ENCODE results near the gene FN1. TPM values are rescaled to one million over a fixed set of nuclear protein-coding genes. Genes with fewer than 3 reads are reported as not detected.
"Not testable (repeated sequence)": the region's sequence is repeated elsewhere in the genome, so short reads cannot be mapped to it uniquely, and the experiment has no call there.

FN1 gene
- total RNA-seq, 1 donor from 2014 or later = 387 TPM

- no peak for DNase-seq
Observed at GRCh38 chr2:215324811-215325210, 111.1 kb downstream of the FN1 start.

DNA sequence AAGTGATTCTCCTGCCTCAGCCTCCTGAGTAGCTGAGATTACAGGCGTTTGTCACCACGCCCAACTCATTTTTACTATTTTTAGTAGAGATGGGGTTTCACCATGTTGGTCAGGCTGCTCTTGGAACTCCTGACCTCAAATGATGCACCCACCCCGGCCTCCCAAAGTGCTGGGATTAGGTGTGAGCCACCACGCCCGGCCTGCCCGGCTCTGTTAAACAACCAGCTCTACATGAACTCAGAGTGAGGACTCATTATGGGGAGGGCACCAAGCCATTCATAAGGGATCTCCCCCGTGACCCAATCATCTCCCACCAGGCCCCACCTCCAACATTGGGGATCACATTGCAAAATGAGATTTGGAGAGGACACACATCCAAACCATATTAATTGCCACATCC is 115.2 kb downstream of the FN1 start:
- DNase-seq = no peak

DNA sequence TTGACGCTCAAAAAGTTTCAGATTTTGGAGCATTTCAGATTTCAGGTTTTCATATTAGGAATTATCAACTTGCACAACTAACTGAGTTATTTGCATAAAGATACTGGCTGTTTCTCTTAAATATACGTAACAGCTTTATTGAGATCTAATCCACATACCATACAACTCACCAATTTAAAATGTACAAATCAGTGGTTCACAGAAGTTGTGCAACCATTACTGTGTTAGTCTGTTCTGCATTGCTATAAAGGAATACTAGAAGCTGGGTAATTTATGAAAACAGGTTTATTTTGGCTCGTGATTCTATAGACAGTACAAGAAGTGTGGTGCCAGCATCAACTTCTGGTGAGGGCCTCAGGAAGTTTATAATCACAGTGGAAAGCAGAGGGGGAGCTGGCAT is 115.8 kb downstream of the FN1 start:
- no peak for DNase-seq

DNA sequence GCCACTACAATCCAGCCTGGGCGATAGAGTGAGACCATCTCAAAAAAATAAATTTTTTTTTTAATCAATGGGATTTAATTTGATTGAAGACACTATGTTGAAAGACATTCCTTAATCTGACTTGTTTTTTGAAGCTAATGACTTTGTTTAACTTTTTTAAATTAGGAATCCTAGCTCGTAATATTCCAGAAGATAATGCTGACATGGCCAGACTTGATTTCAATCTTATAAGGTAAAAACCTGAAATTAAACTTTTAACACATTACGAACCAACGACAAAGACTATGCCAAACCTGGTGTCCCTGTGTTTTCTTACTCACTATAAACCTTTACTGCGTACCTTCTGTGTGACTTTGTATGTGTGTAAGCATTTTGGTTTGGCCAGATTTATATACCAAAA is 116.4 kb downstream of the FN1 start:
- no peak for DNase-seq

GRCh38 chr2:215316336-215316735 is 119.5 kb downstream of the FN1 start:
- no peak for DNase-seq

DNA sequence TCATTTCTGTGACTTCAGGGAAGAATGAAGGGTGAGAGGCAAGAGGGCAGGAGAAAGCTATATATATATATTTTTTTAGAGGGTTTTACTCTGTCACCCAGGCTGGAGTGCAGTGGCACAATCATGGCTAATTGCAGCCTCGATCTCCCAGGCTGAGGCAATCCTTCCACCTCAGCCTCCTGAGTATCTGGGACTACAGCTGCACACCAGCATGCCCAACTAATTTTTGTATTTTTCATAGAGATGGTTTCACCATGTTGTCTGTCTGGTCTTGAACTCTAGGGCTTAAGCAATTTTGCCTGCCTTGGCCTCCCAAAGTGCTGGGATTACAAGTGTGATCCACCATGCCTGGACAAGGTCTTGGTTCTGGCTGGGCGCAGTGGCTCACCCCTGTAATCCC is 120.6 kb downstream of the FN1 start:
- DNase-seq = no peak

GRCh38 chr2:215314896-215315295 is 121.0 kb downstream of the FN1 start:
- DNase-seq = no peak

GRCh38 chr2:215313255-215313613 is 122.6 kb downstream of the FN1 start:
- DNase-seq = no peak

DNA sequence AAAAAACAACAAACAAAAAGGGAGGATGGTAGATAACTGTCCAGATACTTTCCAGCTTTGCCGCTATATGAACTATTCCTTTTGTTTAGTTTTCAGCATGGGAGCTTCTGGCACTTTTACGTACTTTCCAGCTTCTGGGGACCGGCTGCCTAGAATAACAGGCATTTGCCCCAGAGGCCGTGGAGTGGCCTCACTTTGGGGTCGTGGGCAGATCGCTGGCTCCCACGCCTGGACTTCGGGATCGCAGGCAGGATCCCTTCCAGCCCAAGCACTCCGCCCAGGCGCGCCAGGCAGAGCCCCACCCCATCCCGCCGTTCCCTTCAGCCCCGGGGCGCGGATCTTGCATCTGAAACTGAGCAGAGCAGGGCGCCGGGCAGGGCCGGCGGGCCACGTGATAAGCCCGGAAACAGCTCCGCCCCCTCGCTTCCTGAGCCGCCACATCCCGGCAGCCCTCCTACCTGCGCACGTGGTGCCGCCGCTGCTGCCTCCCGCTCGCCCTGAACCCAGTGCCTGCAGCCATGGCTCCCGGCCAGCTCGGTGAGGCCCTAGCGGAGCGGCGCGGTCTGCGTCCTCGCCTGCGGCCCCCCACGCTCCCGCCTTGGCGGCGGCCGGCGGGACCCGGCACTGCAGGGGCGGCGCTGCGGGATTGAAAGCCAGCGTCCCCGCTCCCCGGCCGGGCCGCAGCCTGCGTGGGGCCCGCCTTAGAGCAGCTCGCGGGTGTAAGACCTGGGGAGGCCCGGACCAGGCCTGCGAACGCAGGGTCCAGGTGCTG is 124.1 kb downstream of the FN1 start, which contains the start of gene ATIC:
ATIC (plus strand) TSS at position 435 of the 772 bp plus-strand sequence; CDS start at position 519, 84 bp downstream.
- peak; percentile 91 for DNase-seq

DNA sequence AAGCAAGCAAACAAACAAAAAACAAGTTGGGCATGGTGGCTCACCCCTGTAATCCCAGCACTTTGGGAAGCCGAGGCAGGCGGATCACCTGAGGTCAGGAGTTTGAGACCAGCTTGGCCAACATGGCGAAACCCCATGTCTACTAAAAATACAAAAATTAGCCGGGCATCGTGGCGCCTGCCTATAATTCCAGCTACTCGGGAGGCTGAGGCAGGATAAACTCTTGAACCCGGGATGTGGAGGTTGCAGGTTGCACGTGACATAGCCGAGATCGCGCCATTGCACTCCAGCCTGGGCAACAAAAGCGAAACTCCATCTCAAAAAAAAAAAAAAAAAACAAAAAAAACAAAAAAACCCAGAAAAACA is 124.6 kb downstream of the FN1 start:
- DNase-seq = not testable (repeated sequence)

Other genes with a start within 250 kb of the FN1 start
- gene ATIC, start 124.0 kb downstream of the FN1 start, total RNA-seq = 6.6 and 33.6 TPM in 2 replicates

Measured in dermis blood vessel endothelial cell (primary cell).